GM18861 (cell line): ENCODE results near the gene TMEM131.
"Not testable (repeated sequence)": the region's sequence is repeated elsewhere in the genome, so short reads cannot be mapped to it uniquely, and the experiment has no call there.

Source experiments
- ATAC-seq: cut with Tn5 transposase; IDR thresholded peaks from one replicate; pipeline ENCODE4 v1.9.1; 2021; ENCODE audit not compliant: unreplicated experiment

TMEM131 gene

DNA sequence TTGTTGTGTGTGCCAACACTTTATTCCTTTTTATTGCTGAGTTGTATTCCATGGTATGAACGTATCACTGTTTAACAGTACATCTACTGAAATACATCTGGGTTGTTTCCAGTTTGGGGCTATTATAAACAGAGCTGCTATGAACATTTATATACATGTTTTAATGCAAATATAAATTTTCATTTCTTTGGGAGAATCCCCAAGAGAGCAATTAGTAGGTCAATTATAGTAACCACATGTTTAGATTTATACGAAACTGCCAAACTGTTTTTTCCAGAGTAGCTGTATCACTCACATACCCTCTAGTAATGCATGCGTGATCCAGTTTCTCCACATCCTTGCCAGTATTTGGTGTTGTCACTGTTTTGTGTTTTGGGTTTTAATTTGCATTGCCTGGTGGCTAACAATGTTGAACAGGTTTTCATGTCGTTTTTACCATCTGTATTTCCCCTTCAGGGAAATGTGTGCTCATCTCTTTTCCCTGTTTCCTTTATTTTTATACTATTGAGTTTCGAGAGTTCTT is 81.0 kb downstream of the TMEM131 start:
- ATAC-seq, result no peak

GRCh38 chr2:97913846-97914245 is 81.9 kb downstream of the TMEM131 start:
- ATAC-seq, result no peak

DNA sequence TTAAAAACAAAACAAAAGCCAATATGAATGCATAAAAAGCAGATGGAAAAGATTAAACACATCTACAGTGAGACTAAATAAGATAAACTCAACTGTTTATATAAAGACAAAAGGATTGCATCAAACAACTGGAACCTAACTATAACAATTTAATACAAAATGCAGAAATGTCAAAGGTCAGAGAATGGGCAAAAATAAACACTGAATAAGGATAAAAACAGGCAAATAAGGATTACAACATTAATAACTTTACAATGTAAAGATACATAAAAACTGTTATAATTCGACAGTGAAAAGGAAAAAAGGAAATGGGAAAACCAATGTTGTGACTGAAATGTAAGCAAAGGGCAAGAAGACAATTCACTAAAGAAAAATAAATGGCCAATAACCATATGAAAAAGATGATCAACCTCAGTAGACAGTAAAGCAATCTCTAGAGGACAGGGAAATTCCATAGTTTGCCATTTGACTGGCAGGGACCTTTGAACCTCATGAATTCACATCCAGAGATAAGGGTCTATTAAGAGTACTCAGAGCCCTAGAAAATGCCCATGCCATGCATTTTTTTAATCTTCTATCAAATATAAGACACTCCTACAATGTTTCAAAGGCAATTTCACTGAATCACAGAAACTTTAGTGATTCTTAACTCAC is 83.7 kb downstream of the TMEM131 start:
- ATAC-seq, result no peak

DNA sequence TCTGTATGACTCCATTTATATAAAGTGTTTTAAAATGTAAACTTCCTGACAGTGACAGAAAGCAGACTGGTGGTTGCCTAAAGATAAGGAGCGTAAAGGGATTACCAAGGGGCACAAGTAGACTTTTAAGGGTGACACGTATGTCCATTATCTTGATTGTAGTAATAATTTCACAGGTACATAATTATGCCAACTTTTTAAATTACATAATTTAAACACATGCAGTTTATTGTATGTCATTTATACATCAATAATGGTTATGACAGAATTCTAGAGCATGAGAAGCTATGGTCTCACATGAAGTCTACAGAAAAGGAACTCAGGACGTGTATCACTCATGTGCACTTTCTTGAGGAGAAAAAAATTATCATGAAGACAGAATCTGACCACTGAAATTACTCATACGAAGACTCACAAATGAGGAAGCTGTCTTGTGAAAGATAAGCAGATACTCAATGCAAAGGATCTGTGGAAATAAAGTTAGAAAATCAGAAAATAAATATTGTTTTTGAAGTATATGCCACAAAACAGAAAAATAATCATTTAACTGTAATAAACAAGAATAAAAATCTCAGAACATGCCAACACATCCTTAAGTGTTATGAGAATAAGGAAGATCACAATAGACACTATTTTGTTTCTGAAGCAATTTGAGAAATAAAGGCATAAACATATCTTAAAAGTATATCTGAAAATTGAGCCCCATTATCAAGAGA is 84.4 kb downstream of the TMEM131 start:
- peak; percentile 65 for ATAC-seq

- no peak for ATAC-seq
These were observed 85.1 kb downstream of the TMEM131 start for GRCh38 chr2:97910403-97911205.

DNA sequence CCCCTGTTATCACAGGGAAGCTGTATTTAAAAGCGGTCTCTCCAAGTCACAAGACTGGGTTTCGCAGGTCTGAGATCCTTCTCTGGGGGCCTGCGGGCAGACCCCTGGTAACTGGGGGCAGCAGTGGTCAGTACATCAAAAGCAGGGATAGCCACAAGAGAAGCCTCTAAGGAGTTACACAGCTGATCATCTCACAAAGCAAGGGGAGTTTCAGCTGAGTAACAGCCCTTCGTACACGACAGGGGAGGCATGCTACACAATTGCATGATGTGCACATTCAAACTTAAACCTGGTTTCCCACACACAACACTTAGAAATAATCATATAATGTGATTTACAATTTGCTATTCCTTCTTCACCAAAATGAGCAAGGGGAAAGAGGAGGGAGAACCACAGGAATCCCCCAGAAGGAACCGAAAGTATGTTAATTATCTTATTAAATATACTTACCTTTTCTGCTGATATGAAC is 87.5 kb downstream of the TMEM131 start:
- no peak for ATAC-seq

- no peak for ATAC-seq
These were observed 88.2 kb downstream of the TMEM131 start for GRCh38 chr2:97907369-97908100.

- ATAC-seq, result no peak
These were observed 89.4 kb downstream of the TMEM131 start for GRCh38 chr2:97906307-97906706.

GRCh38 chr2:97905294-97905693 is 90.5 kb downstream of the TMEM131 start:
- ATAC-seq, result no peak

- no peak for ATAC-seq
These were observed 93.9 kb downstream of the TMEM131 start for GRCh38 chr2:97901862-97902261.

GRCh38 chr2:97900806-97901205 is 94.9 kb downstream of the TMEM131 start:
- ATAC-seq, result no peak

DNA sequence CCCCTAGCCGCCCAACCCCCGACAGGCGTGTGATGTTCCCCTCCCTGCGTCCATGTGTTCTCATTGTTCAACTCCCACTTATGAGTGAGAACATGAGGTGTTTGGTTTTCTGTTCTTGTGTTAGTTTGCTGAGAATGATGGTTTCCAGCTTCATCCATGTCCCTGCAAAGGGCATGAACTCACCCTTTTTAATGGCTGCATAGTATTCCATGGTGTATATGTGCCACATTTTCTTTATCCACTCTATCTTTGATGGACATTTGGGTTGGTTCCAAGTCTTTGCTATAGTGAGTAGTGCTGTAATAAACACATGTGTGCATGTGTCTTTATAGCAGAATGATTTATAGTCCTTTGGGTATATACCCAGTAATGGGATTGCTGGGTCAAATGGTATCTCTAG is 102.7 kb downstream of the TMEM131 start:
- not testable (repeated sequence) for ATAC-seq

DNA sequence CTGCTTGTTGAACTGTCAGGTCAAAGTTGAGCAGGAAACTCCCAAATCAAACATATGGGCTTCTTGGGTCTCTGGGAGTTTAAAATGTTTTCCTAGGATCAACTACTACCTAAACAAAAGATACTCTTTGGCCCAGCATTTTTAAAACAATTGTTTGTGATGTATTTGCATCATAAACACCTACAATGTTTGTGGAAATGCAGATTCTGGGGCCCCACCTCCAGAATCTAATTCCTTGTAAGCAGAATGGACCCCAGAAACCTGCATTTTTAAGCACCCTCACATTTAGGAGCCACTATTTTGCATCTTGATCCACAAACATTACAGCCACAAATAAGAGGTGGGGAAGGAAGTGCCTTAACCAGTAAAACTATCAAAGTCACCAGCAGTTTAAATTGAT is 104.1 kb downstream of the TMEM131 start:
- ATAC-seq, result no peak

DNA sequence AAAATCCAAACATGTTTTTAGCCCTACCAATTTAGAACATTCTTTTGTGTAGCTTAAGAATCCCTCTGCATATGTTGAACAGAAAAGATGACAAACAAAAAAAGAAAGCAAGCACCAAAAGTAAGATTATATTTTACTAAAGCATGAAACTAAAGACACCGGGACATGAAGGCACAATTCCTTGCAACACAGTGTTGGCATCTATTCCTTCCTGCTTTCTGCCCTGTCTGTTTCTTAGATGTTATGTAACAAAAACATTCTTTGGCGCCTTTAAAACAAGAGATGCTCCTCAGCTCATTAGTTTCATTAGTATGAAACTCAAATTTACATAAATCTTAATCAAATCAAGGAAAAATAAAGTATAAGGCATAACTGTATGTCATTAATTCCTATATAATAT is 106.6 kb downstream of the TMEM131 start:
- no peak for ATAC-seq

- no peak for ATAC-seq
These were observed 109.9 kb downstream of the TMEM131 start for GRCh38 chr2:97885841-97886240.

DNA sequence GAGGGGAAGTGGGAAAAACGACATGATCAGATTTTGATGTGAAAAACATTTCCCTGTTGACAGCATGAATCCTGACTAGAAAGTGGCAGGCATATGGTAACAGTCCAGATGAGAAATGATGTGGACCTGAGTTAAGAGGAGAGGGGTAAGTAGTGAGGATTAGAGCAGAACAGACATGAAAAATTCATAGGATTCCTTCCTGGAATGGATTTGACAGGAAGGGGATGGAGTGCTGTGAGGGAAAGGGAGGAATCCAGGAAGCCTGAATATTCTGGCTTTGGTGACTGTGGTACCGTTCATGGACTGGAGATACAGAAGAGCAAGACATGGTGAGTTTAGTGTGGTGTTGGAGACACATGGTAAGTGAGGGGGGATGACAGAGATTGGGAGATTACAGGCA is 115.4 kb downstream of the TMEM131 start:
- ATAC-seq, result no peak

- no peak for ATAC-seq
These were observed 116.9 kb downstream of the TMEM131 start for GRCh38 chr2:97878865-97879264.

GRCh38 chr2:97878317-97878716 is 117.4 kb downstream of the TMEM131 start:
- ATAC-seq, result not testable (repeated sequence)

GRCh38 chr2:97871096-97871780 is 124.5 kb downstream of the TMEM131 start:
- no peak for ATAC-seq

GRCh38 chr2:97870396-97870843 is 125.3 kb downstream of the TMEM131 start:
- ATAC-seq, result peak; percentile 99
